ACHN (cell line): ENCODE measurements around the gene EGLN1.
"Not testable (repeated sequence)": the region's sequence is repeated elsewhere in the genome, so short reads cannot be mapped to it uniquely, and the experiment has no call there.

Experiments
- DNase-seq: peaks from one replicate; pipeline ENCODE4 v3.0.0-alpha.2; 2015
- in situ Hi-C: cut with HindIII; loops from 2 replicates; pipeline ENCODE4 v1.10.0; 2017; ENCODE audit warnings: low sequenced_read_pairs, low pct_ligation_motif_present, low pct_unique_long_range_greater_than_20kb

The EGLN1 gene

GRCh38 chr1:231383159-231383860, 38.8 kb downstream of the EGLN1 start:
- DNase-seq: peak; percentile 47
- in situ Hi-C loops: no loop called here

GRCh38 chr1:231382426-231382825, 39.7 kb downstream of the EGLN1 start:
- DNase-seq: no peak
- in situ Hi-C loops: no loop called here

GRCh38 chr1:231381729-231382128, 40.4 kb downstream of the EGLN1 start:
- no peak for DNase-seq

GRCh38 chr1:231376875-231377549, 45.1 kb downstream of the EGLN1 start:
- in situ Hi-C loops: no loop called here
- peak; percentile 77 for DNase-seq

More at GRCh38 chr1:231381729-231382128, 40.4 kb downstream of the EGLN1 start:
- in situ Hi-C loops: no loop called here

- in situ Hi-C loops: no loop called here
- DNase-seq: no peak
Measured at GRCh38 chr1:231376101-231376500, 46.0 kb downstream of the EGLN1 start.

- in situ Hi-C loops: no loop called here
Measured at GRCh38 chr1:231374394-231374793, 47.7 kb downstream of the EGLN1 start.

GRCh38 chr1:231372501-231372900, 49.6 kb downstream of the EGLN1 start:
- in situ Hi-C loops: no loop called here

More at GRCh38 chr1:231374394-231374793, 47.7 kb downstream of the EGLN1 start:
- no peak for DNase-seq

GRCh38 chr1:231369282-231369681, 52.8 kb downstream of the EGLN1 start:
- no peak for DNase-seq
- in situ Hi-C loops: no loop called here

More at GRCh38 chr1:231372501-231372900, 49.6 kb downstream of the EGLN1 start:
- no peak for DNase-seq

- DNase-seq: no peak
- in situ Hi-C loops: no loop called here
Measured at GRCh38 chr1:231364192-231364591, 57.9 kb downstream of the EGLN1 start.

- in situ Hi-C loops: no loop called here
- no peak for DNase-seq
Measured at GRCh38 chr1:231363624-231364023, 58.5 kb downstream of the EGLN1 start.

GRCh38 chr1:231362325-231362724, 59.8 kb downstream of the EGLN1 start:
- in situ Hi-C loops: no loop called here
- DNase-seq: no peak

GRCh38 chr1:231359113-231359512, 63.0 kb downstream of the EGLN1 start:
- DNase-seq: no peak
- in situ Hi-C loops: no loop called here

- in situ Hi-C loops: no loop called here
- DNase-seq: peak; percentile 75
Measured at GRCh38 chr1:231357831-231358354, 64.2 kb downstream of the EGLN1 start.

GRCh38 chr1:231357187-231357772, 64.8 kb downstream of the EGLN1 start:
- in situ Hi-C loops: no loop called here
- DNase-seq: no peak

GRCh38 chr1:231355171-231355570, 66.9 kb downstream of the EGLN1 start:
- in situ Hi-C loops: no loop called here

GRCh38 chr1:231354330-231355020, 67.6 kb downstream of the EGLN1 start:
- in situ Hi-C loops: no loop called here
- no peak for DNase-seq

More at GRCh38 chr1:231355171-231355570, 66.9 kb downstream of the EGLN1 start:
- DNase-seq: no peak

- in situ Hi-C loops: no loop called here
- DNase-seq: no peak
Measured at GRCh38 chr1:231353086-231353485, 69.0 kb downstream of the EGLN1 start.

GRCh38 chr1:231351816-231352215, 70.3 kb downstream of the EGLN1 start:
- DNase-seq: no peak
- in situ Hi-C loops: no loop called here

GRCh38 chr1:231348856-231349255, 73.2 kb downstream of the EGLN1 start:
- DNase-seq, in situ Hi-C loops: not testable (repeated sequence)
